ENCODE results near the gene CWC27. TPM values are rescaled to one million over a fixed set of nuclear protein-coding genes. Genes with fewer than 3 reads are reported as not detected.

CWC27 gene
- total RNA-seq, 1 experiment from 2014 or later, result 27.7 TPM

GRCh38 chr5:65035211-65036206 lies 266.8 kb downstream of the CWC27 start:
- H3K36me3 ChIP-seq, result no peaks in the 10 kb centered on the region
- peak overlapping the region; percentile 97 for H3K27ac ChIP-seq
- peak; percentile 93 to 97 for DNase-seq (ENCODE audit: low read depth in 1 of 2, low spot score in 2 of 2)
- H3K27me3 ChIP-seq (replicated peaks), result no peaks in the 10 kb centered on the region
- H3K9me3 ChIP-seq (replicated peaks), result no peaks in the 10 kb centered on the region
- H3K4me1 ChIP-seq (replicated peaks), result peaks cover 15% of the 10 kb centered on the region
- peak overlapping the region; percentile 51 for H3K4me3 ChIP-seq

- Histone ChIP-seq H3K36me3 (no peaks in the 10 kb centered on the region), H3K9me3 (replicated peaks) (no peaks in the 10 kb centered on the region), H3K27ac (no peak overlapping the region), H3K4me3 (no peak overlapping the region), H3K4me1 (replicated peaks) (peaks cover 15% of the 10 kb centered on the region), H3K27me3 (replicated peaks) (no peaks in the 10 kb centered on the region)
- DNase-seq (ENCODE audit: low read depth in 1 of 2, low spot score in 2 of 2), result no peak
Observed at GRCh38 chr5:65037831-65038815, 269.4 kb downstream of the CWC27 start.

DNA sequence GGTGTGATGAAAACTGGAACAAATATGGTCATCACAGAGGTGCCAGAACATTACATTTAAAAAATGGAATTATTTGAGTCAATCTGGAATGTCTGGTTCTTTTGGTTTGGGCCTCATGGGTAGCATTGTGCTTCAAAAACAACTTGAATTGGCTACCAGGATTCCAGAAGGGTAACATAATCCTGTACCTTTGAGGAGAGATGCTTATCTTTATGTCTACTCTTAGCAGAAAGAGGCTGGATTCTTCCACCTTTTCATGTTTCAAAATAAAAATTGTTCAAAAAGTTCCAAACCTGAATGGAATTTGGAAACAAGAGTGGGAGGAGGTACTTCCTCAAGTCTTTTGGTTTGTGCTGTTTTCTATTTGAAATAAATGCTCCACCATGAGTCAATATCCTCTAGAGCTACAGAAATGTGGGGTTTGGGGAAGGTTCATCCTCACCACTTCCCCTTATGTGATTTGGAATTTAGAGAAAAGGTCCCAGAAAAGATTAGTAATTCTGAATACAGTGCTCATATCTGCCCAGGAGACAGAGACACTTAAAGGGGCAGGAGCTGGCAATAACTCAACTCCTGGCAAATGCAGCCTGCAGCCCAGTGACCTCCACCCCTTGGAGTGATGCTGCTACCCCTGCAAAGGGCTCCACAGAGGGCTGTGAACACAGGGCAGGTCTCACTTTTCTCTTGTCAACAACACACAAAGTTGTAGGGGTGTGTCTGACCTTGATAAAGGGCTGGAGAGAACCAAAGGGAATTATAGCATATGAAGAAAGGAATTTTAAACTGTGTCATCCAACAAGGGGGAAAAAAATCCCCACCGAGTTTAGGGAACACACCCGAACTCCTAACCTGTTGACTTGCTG lies 272.8 kb downstream of the CWC27 start:
- Histone ChIP-seq H3K9me3 (replicated peaks) (no peaks in the 10 kb centered on the region), H3K4me1 (replicated peaks) (peaks cover 2% of the 10 kb centered on the region), H3K27ac (no peak overlapping the region), H3K27me3 (replicated peaks) (no peaks in the 10 kb centered on the region), H3K36me3 (no peaks in the 10 kb centered on the region), H3K4me3 (no peak overlapping the region)
- DNase-seq (ENCODE audit: low read depth in 1 of 2, low spot score in 2 of 2), result no peak

DNA sequence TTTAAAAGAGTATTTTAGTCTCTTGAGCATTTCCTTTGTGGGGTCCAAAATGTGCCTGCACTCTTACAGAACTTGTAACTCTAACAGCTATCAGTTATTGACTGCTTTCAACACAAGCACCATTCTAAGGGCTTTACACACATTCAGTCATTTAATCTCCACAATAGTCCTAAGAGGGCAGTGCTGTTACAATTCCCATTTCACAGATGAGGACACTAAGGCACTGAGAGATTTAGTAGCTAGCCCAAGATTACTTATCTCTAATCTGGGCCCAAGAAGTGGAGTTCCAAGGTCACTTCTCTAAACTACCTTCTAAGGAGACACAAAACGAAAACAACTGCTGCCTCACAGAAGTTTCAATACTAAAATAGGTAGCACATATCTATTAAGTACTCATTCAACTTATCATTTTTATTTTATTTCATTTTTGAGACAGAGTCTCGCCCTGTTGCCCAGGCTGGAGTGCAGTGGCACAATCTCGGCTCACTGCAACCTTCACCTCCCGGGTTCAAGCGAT lies 275.2 kb downstream of the CWC27 start:
- Histone ChIP-seq H3K27ac (no peak overlapping the region), H3K9me3 (replicated peaks) (no peaks in the 10 kb centered on the region), H3K4me1 (replicated peaks) (no peaks in the 10 kb centered on the region), H3K36me3 (no peaks in the 10 kb centered on the region), H3K27me3 (replicated peaks) (no peaks in the 10 kb centered on the region), H3K4me3 (no peak overlapping the region)
- no peak for DNase-seq (ENCODE audit: low read depth in 1 of 2, low spot score in 2 of 2)

DNA sequence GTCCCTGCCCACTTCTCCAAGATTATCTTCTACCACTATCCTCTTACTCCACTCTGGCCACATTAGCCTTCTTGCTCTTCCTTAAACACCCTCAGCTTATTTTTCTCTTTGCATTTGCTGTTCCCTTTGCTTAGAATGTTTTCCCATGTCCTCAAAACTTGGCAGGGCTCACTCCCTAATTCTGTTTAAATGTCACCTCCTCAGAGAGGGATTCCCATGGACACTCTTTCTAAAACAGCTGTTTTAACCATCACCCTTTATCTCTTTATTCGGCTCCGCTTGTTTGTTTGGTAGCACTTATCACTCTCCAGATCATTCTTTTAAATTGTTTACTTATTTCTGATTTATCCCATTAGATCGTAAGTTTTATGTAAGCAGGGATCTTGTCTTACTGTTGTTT lies 278.5 kb downstream of the CWC27 start:
- Histone ChIP-seq H3K36me3 (no peaks in the 10 kb centered on the region), H3K27ac (no peak overlapping the region), H3K27me3 (replicated peaks) (no peaks in the 10 kb centered on the region), H3K4me1 (replicated peaks) (no peaks in the 10 kb centered on the region), H3K4me3 (no peak overlapping the region), H3K9me3 (replicated peaks) (no peaks in the 10 kb centered on the region)
- no peak for DNase-seq (ENCODE audit: low read depth in 1 of 2, low spot score in 2 of 2)

- Histone ChIP-seq H3K4me3 (no peak overlapping the region), H3K4me1 (replicated peaks) (no peaks in the 10 kb centered on the region), H3K27me3 (replicated peaks) (no peaks in the 10 kb centered on the region), H3K27ac (no peak overlapping the region), H3K9me3 (replicated peaks) (no peaks in the 10 kb centered on the region), H3K36me3 (no peaks in the 10 kb centered on the region)
- no peak for DNase-seq (ENCODE audit: low read depth in 1 of 2, low spot score in 2 of 2)
Observed at GRCh38 chr5:65047948-65048690, 279.4 kb downstream of the CWC27 start.

DNA sequence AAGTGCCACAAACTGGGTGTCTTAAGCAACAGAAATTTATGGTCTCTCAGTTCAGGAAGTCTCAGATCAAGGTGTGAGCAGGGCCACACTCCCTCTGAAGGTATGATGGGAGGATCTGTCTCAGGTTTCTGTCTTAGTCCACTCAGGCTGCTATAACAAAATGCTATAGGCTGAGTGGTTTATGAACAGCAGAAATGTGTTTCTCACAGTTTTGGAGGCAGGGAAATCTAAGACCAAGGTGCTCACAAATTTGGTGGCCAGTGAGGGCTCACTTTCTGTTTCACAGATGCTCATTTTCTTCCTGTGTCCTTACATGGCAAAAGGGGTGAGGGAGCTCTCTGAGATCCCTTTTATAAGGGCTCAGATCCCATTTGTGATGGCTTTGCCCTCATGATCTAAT lies 281.4 kb downstream of the CWC27 start:
- Histone ChIP-seq H3K4me1 (replicated peaks) (no peaks in the 10 kb centered on the region), H3K27ac (no peak overlapping the region), H3K9me3 (replicated peaks) (no peaks in the 10 kb centered on the region), H3K4me3 (no peak overlapping the region), H3K27me3 (replicated peaks) (no peaks in the 10 kb centered on the region), H3K36me3 (no peaks in the 10 kb centered on the region)
- no peak for DNase-seq (ENCODE audit: low read depth in 1 of 2, low spot score in 2 of 2)

DNA sequence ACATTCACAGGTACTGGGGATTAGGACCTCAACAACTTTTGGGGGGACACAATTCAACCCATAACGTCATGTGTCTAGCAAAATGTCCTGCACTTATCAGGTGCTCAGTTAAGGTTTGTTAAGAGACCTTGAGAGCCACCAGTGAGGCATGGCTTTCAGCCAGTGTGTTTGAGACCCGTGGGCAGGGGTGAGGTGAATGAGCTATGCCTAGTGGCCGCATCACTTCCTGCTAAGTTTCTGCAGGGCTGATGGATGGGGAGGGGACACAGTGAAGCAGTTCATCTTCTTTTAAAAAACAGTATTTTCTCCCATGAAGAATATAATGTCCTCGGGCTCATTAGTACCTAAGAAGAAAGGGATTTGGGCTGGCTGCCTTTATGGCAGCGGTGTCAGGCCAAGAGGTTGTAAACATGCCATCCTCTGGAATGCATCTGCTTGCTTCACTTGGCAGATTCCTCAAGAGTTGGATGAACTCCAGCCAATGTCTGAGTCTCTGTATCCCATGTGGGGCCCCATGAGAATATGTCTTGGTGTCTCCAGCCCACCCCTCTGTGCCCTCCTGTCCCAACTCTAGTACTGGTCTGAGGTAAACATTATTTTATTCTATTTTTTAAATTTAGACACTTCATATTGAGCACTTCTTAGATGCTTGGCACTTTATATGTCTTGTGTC lies 282.2 kb downstream of the CWC27 start:
- no peak overlapping the region for H3K4me3 ChIP-seq
- no peaks in the 10 kb centered on the region for H3K4me1 ChIP-seq (replicated peaks)
- H3K36me3 ChIP-seq, result no peaks in the 10 kb centered on the region
- no peaks in the 10 kb centered on the region for H3K9me3 ChIP-seq (replicated peaks)
- H3K27me3 ChIP-seq (replicated peaks), result no peaks in the 10 kb centered on the region
- no peak overlapping the region for H3K27ac ChIP-seq
- no peak for DNase-seq (ENCODE audit: low read depth in 1 of 2, low spot score in 2 of 2)

- no peaks in the 10 kb centered on the region for H3K4me1 ChIP-seq (replicated peaks)
Observed at GRCh38 chr5:65055938-65056337, 287.2 kb downstream of the CWC27 start.

DNA sequence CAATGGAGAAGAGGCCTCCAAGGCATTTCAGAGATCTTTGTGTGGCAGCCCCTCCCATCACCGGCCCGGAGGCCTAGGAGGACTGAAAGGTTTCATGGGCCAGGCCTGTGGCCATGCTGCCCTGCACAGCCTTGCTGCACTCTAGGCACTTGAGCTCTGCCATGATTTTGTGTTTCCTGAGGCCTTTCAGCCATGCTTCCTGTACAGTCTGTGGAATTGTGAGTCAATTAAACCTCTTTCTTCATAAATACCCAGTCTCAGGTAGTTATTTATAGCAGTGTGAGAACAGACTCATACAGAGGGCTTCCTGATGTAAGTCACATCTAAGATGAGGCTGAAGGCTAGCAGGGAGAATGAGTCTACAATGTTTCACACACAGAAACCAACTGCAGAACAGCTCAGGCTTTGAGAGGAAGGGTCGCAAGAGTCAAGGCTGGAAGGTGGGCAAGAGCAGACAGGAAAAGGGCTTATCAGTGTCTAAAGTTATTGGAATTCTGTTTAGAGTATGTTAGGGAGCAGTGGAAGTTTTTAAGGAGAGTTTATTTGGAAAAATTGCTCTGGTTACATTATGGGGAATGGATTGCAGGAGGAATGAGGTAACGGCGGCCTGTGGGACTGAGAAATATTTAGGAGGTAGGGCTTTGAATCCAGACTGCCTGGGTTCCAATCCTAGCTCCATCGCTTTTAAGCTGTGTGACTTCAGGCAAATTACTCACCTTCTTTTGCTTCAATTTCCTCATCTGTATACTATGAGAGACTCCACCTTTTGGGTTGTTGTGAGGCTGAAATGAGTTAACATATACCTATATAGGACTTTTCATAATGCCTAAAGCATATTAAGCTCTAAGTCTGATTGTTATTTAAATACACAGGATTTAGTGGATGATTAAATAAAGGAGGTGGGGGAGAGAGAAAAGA lies 291.2 kb downstream of the CWC27 start:
- no peak overlapping the region for H3K4me3 ChIP-seq
- no peaks in the 10 kb centered on the region for H3K27me3 ChIP-seq (replicated peaks)
- H3K36me3 ChIP-seq, result no peaks in the 10 kb centered on the region
- no peak for DNase-seq (ENCODE audit: low read depth in 1 of 2, low spot score in 2 of 2)
- peaks cover 12% of the 10 kb centered on the region for H3K4me1 ChIP-seq (replicated peaks)
- no peak overlapping the region for H3K27ac ChIP-seq
- H3K9me3 ChIP-seq (replicated peaks), result no peaks in the 10 kb centered on the region

More at GRCh38 chr5:65055938-65056337, 287.2 kb downstream of the CWC27 start:
- H3K9me3 ChIP-seq (replicated peaks), result no peaks in the 10 kb centered on the region
- H3K27me3 ChIP-seq (replicated peaks), result no peaks in the 10 kb centered on the region
- no peak overlapping the region for H3K27ac ChIP-seq
- H3K4me3 ChIP-seq, result no peak overlapping the region
- no peaks in the 10 kb centered on the region for H3K36me3 ChIP-seq
- DNase-seq (ENCODE audit: low read depth in 1 of 2, low spot score in 2 of 2), result no peak

GRCh38 chr5:65061250-65061973 lies 292.7 kb downstream of the CWC27 start:
- no peaks in the 10 kb centered on the region for H3K36me3 ChIP-seq
- H3K27ac ChIP-seq, result no peak overlapping the region
- H3K9me3 ChIP-seq (replicated peaks), result no peaks in the 10 kb centered on the region
- no peaks in the 10 kb centered on the region for H3K27me3 ChIP-seq (replicated peaks)
- H3K4me1 ChIP-seq (replicated peaks), result peaks cover 12% of the 10 kb centered on the region
- H3K4me3 ChIP-seq, result no peak overlapping the region
- DNase-seq (ENCODE audit: low read depth in 1 of 2, low spot score in 2 of 2), result no peak
